Measurements from ENCODE around the gene TUB.

Gene TUB

GRCh38 chr11:8047382-8047781, 33.6 kb upstream of the TUB start:
- DNase-seq = no peak

- DNase-seq = no peak
Observed at GRCh38 chr11:8049084-8049483, 31.9 kb upstream of the TUB start.

- no peak for DNase-seq
Observed at GRCh38 chr11:8055091-8055835, 25.7 kb upstream of the TUB start.

- DNase-seq = no peak
Observed at GRCh38 chr11:8055836-8056526, 25.0 kb upstream of the TUB start.

GRCh38 chr11:8056810-8057463, 24.1 kb upstream of the TUB start:
- DNase-seq = no peak

GRCh38 chr11:8058216-8058615, 22.8 kb upstream of the TUB start:
- no peak for DNase-seq

GRCh38 chr11:8059030-8059429, 22.0 kb upstream of the TUB start:
- DNase-seq = no peak

- DNase-seq = no peak
Observed at GRCh38 chr11:8059571-8060011, 21.4 kb upstream of the TUB start.

- DNase-seq = no peak
Observed at GRCh38 chr11:8060146-8060719, 20.8 kb upstream of the TUB start.

GRCh38 chr11:8060801-8061554, 20.0 kb upstream of the TUB start:
- DNase-seq = no peak

GRCh38 chr11:8061555-8062428, 19.2 kb upstream of the TUB start:
- no peak for DNase-seq

- DNase-seq = no peak
Observed at GRCh38 chr11:8062781-8063257, 18.2 kb upstream of the TUB start.

- no peak for DNase-seq
Observed at GRCh38 chr11:8063324-8063723, 17.7 kb upstream of the TUB start.

GRCh38 chr11:8065031-8065430, 16.0 kb upstream of the TUB start:
- DNase-seq = no peak

GRCh38 chr11:8066036-8066910, 14.7 kb upstream of the TUB start:
- DNase-seq = no peak

- DNase-seq = no peak
Observed at GRCh38 chr11:8066911-8067455, 14.0 kb upstream of the TUB start.

- DNase-seq = no peak
Observed at GRCh38 chr11:8067567-8067928, 13.5 kb upstream of the TUB start.

GRCh38 chr11:8067929-8068575, 13.0 kb upstream of the TUB start:
- DNase-seq = no peak

- DNase-seq = no peak
Observed at GRCh38 chr11:8068605-8069221, 12.3 kb upstream of the TUB start.
